Fibroblast of pulmonary artery (primary cell): ENCODE data around the gene ABCB6.
"Not testable (repeated sequence)": the region's sequence is repeated elsewhere in the genome, so short reads cannot be mapped to it uniquely, and the experiment has no call there.

Experiments
- DNase-seq: peaks from one replicate; pipeline ENCODE4 v3.0.0-alpha.2; 2010; ENCODE audit warnings: low read depth
- H3K4me3 ChIP-seq: replicated peaks from 2 replicates; pipeline ENCODE4 v1.5.1; 2011; ENCODE audit warnings: low read depth, mild to moderate bottlenecking, control low read depth, low read length, moderate library complexity
- CTCF ChIP-seq: IDR thresholded peaks from 2 replicates; pipeline ENCODE4 v1.5.1; 2011; ENCODE audit warnings: mild to moderate bottlenecking, control low read depth, low read length, inconsistent platforms; ENCODE audit errors: missing control alignments

The ABCB6 gene

GRCh38 chr2:219206328-219207133 is 12.2 kb downstream of the ABCB6 start, which contains the start of gene ZFAND2B:
TSS of gene ZFAND2B (plus strand) at chr2:219206782. CDS start at chr2:219206988, 206 bp downstream.
- DNase-seq: peak; percentile 92
- peak within 1 kb of the TSS; percentile 73 for H3K4me3 ChIP-seq
- peak; percentile 1 for TF ChIP-seq CTCF

- no peak for TF ChIP-seq CTCF
- peak overlapping the region; percentile 73 for H3K4me3 ChIP-seq
- no peak for DNase-seq
Observed at GRCh38 chr2:219205981-219206327, 12.8 kb downstream of the ABCB6 start.

- TF ChIP-seq CTCF: no peak
- H3K4me3 ChIP-seq: no peak overlapping the region
- DNase-seq: no peak
Observed at GRCh38 chr2:219205165-219205538, 13.6 kb downstream of the ABCB6 start.

- no peak overlapping the region for H3K4me3 ChIP-seq
- no peak for DNase-seq
- TF ChIP-seq CTCF: no peak
Observed at GRCh38 chr2:219204425-219205164, 14.2 kb downstream of the ABCB6 start.

GRCh38 chr2:219201331-219201730 is 17.4 kb downstream of the ABCB6 start:
- DNase-seq: not testable (repeated sequence)

GRCh38 chr2:219200502-219201326 is 18.0 kb downstream of the ABCB6 start:
- DNase-seq, H3K4me3 ChIP-seq: not testable (repeated sequence)

More at GRCh38 chr2:219201331-219201730, 17.4 kb downstream of the ABCB6 start:
- not testable (repeated sequence) for H3K4me3 ChIP-seq

- H3K4me3 ChIP-seq: no peak overlapping the region
- no peak for DNase-seq
- no peak for TF ChIP-seq CTCF
Observed at GRCh38 chr2:219199470-219200211, 19.1 kb downstream of the ABCB6 start.
